Neutrophil (primary cell): ENCODE results near the gene MORC1.

Experiments
- H3K27ac ChIP-seq: fragments of 200-600 bp; sonication (generic); 2 replicates; pipeline ENCODE4 v1.5.1; 2016; ENCODE audit warnings: mild to moderate bottlenecking, moderate library complexity
- H3K27me3 ChIP-seq: fragments of 200-600 bp; sonication (generic); 2 replicates; pipeline ENCODE4 v1.6.0; 2016; ENCODE audit warnings: mild to moderate bottlenecking
- H3K36me3 ChIP-seq: fragments of 200-600 bp; sonication (generic); 2 replicates; pipeline ENCODE4 v1.5.1; 2017
- H3K4me1 ChIP-seq, 2 experiments: fragments of 200-600 bp in 1 of 2; sonication (generic) in 1 of 2; 1 replicate in 1 of 2; 2 replicates in 1 of 2; pipeline versions ENCODE4 v1.5.1 to v1.6.1; 2013 to 2016; ENCODE audit warnings: low read depth in 1 of 2, low read length in 1 of 2, mild to moderate bottlenecking in 1 of 2, moderate library complexity in 1 of 2; ENCODE audit not compliant: control insufficient read depth in 1 of 2, insufficient read depth in 1 of 2
- H3K4me3 ChIP-seq, 2 experiments: fragments of 200-600 bp in 1 of 2; sonication (generic) in 1 of 2; 1 replicate in 1 of 2; 2 replicates in 1 of 2; pipeline ENCODE4 v1.5.1; 2013 to 2016; ENCODE audit warnings: low read depth in 1 of 2, low read length in 1 of 2, mild to moderate bottlenecking in 1 of 2, moderate library complexity in 1 of 2
- H3K9me3 ChIP-seq: fragments of 200-600 bp; sonication (generic); 2 replicates; pipeline ENCODE4 v1.5.1; 2016
- TF ChIP-seq, protein P1 (sequence below): fragments of 200-600 bp; sonication (generic); IDR thresholded peaks from 2 replicates; pipeline ENCODE4 v1.5.1; 2016; ENCODE audit warnings: antibody characterized with exemption

MORC1 gene

DNA sequence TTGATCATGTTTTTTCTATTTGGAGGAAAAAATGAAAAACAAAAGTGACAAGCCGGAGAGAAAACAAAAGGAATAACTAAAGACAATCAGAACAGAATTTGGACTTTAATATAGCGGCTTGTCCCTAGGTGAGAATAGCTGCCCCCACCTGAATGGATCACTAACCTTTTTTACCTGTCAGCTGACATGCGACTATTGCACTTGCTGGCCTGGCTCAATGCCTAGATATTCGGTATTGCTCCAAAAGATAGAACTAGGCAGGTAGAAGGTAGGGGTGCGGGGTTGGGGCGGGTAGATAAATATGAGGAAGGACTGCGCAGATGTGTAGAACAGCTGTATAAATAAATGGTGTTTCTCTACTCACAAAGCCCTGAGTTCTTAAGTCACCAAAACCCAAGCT lies 650 bp upstream of the MORC1 start:
- no peaks in the 10 kb centered on the region for H3K4me1 ChIP-seq
- H3K27ac ChIP-seq = no peak overlapping the region
- TF ChIP-seq, protein P1, sequence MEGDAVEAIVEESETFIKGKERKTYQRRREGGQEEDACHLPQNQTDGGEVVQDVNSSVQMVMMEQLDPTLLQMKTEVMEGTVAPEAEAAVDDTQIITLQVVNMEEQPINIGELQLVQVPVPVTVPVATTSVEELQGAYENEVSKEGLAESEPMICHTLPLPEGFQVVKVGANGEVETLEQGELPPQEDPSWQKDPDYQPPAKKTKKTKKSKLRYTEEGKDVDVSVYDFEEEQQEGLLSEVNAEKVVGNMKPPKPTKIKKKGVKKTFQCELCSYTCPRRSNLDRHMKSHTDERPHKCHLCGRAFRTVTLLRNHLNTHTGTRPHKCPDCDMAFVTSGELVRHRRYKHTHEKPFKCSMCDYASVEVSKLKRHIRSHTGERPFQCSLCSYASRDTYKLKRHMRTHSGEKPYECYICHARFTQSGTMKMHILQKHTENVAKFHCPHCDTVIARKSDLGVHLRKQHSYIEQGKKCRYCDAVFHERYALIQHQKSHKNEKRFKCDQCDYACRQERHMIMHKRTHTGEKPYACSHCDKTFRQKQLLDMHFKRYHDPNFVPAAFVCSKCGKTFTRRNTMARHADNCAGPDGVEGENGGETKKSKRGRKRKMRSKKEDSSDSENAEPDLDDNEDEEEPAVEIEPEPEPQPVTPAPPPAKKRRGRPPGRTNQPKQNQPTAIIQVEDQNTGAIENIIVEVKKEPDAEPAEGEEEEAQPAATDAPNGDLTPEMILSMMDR = no peak
- H3K27me3 ChIP-seq = no peaks in the 10 kb centered on the region
- H3K9me3 ChIP-seq = no peaks in the 10 kb centered on the region
- H3K36me3 ChIP-seq = no peaks in the 10 kb centered on the region
- H3K4me3 ChIP-seq = no peak overlapping the region

GRCh38 chr3:109116031-109116430 lies 1.9 kb downstream of the MORC1 start:
- Histone ChIP-seq H3K36me3 (no peaks in the 10 kb centered on the region), H3K27me3 (no peaks in the 10 kb centered on the region), H3K4me3 (no peak overlapping the region), H3K27ac (no peak overlapping the region), H3K4me1 (no peaks in the 10 kb centered on the region), H3K9me3 (no peaks in the 10 kb centered on the region)
- TF ChIP-seq, protein P1 = no peak

- TF ChIP-seq, protein P1 = no peak
- H3K27me3 ChIP-seq = no peaks in the 10 kb centered on the region
- H3K9me3 ChIP-seq = no peaks in the 10 kb centered on the region
- no peak overlapping the region for H3K4me3 ChIP-seq
- H3K36me3 ChIP-seq = no peaks in the 10 kb centered on the region
- H3K4me1 ChIP-seq = no peaks in the 10 kb centered on the region
- H3K27ac ChIP-seq = no peak overlapping the region
These were observed 2.5 kb downstream of the MORC1 start for GRCh38 chr3:109115451-109115850.

- Histone ChIP-seq H3K36me3 (no peaks in the 10 kb centered on the region), H3K4me1 (no peaks in the 10 kb centered on the region), H3K4me3 (no peak overlapping the region), H3K9me3 (no peaks in the 10 kb centered on the region), H3K27me3 (no peaks in the 10 kb centered on the region), H3K27ac (no peak overlapping the region)
- TF ChIP-seq, protein P1 = no peak
These were observed 3.2 kb downstream of the MORC1 start for GRCh38 chr3:109114746-109115145.

DNA sequence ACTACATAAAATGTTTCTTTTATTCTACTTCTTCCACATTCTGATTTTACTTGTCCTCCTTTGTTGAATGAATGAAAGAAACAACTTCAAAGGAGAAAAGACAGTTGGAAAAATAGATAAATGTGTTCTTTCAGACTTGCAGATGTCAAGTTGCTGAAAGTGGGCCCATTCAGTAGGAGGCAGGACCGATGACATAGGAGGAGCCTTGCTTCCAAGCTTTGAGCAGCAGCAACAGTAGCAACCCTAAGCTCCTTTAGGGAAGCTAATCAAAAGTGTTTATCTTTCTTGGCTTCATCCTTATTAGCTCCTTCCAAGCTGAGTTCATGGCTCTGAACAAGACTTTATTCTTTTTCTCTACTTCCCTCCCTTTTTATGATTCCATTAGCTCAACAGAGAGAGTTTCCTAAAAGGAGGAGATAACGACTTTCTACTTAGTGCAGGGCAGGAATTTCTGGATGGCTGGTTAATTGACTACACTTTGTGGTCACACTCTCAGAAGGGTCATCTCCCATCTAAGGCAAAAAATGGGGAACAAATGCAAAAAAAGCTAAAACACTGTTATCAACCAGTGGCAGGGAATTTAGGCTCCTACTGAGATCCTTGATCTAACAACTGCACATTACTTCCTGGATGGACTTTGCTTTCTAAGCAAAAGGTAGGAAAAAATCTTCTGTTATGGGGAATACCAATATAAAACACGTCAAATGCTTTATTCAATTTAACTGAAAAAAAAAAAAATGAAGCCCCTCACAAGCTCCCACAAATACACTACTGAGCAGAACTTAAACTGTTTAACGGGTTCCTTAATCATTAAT lies 4.8 kb downstream of the MORC1 start:
- H3K9me3 ChIP-seq = no peaks in the 10 kb centered on the region
- no peaks in the 10 kb centered on the region for H3K27me3 ChIP-seq
- no peaks in the 10 kb centered on the region for H3K4me1 ChIP-seq
- no peak overlapping the region for H3K27ac ChIP-seq
- TF ChIP-seq, protein P1 = no peak
- no peaks in the 10 kb centered on the region for H3K36me3 ChIP-seq
- H3K4me3 ChIP-seq = no peak overlapping the region
